GM12878 (cell line): ENCODE data around the gene IGF2R. TPM values are rescaled to one million over a fixed set of nuclear protein-coding genes. Genes with fewer than 3 reads are reported as not detected.

ENCODE experiments used
- ATAC-seq: fragments of 200-7000 bp; cut with Tn5 transposase; 3 replicates; pipeline ENCODE4 v1.9.1; 2020; ENCODE audit warnings: mild to moderate bottlenecking, moderate library complexity
- BruUV-seq: library from RNA; stranded (reverse); fragments of 400-500 nt; replicated peaks from 2 replicates; lab custom pipeline; 2021; lab: Mats Ljungman, UMichigan
- CTCF ChIA-PET: fragments of 300-600 bp; sonication (Branson Sonifier 250); formaldehyde crosslinking; extraction: SDS; loops from one replicate; lab custom pipeline; 2021; ENCODE audit warnings: inconsistent platforms; lab: Yijun Ruan, JAX
- POLR2A ChIA-PET: fragments of 350-600 bp; formaldehyde crosslinking; extraction: SDS; loops from one replicate; lab custom pipeline; 2021; ENCODE audit warnings: inconsistent platforms; lab: Charles Lee
- RAD21 ChIA-PET: fragments of 300-600 bp; sonication (Branson Sonifier 250); formaldehyde crosslinking; loops from one replicate; lab custom pipeline; 2023; ENCODE audit warnings: antibody characterized with exemption; ENCODE audit not compliant: unreplicated experiment; lab: Charles Lee
- SMC1A ChIA-PET: fragments of 300-600 bp; sonication (Branson Sonifier 250); formaldehyde crosslinking; loops from one replicate; lab custom pipeline; 2023; ENCODE audit not compliant: unreplicated experiment, uncharacterized antibody; lab: Charles Lee
- DNase-seq: peaks from one replicate; pipeline ENCODE4 v3.0.0-alpha.2; 2011; ENCODE audit warnings: low read depth, low spot score
- FAIRE-seq: peaks from 3 replicates; lab custom pipeline; 2011; peaks lifted over from hg19 to GRCh38; lab: Jason Lieb, UNC
- H2AFZ ChIP-seq: 2 replicates; pipeline ENCODE4 v1.6.0; 2011; ENCODE audit warnings: low read depth, low read length, control low read depth; ENCODE audit not compliant: control insufficient read depth
- H3K27ac ChIP-seq: 2 replicates; pipeline ENCODE4 v1.5.1; 2011; ENCODE audit warnings: control low read depth; ENCODE audit not compliant: control insufficient read depth, insufficient read depth
- H3K27me3 ChIP-seq, 2 experiments: replicated peaks in 1 of 2; 2 replicates each; pipeline versions ENCODE4 v1.6.0 to v1.6.1; 2011; ENCODE audit warnings: low read length in 1 of 2; ENCODE audit not compliant: control insufficient read depth in 2 of 2, insufficient read depth in 2 of 2
- H3K36me3 ChIP-seq, 2 experiments: 2 replicates each; pipeline ENCODE4 v1.5.1; 2011; ENCODE audit warnings: low read length in 1 of 2; ENCODE audit not compliant: control insufficient read depth in 2 of 2, insufficient read depth in 2 of 2
- H3K4me1 ChIP-seq: 2 replicates; pipeline ENCODE4 v1.6.1; 2011; ENCODE audit warnings: mild to moderate bottlenecking, low read length, moderate library complexity, mixed read lengths; ENCODE audit not compliant: control insufficient read depth, insufficient read depth
- H3K4me2 ChIP-seq: 2 replicates; pipeline ENCODE4 v1.6.0; 2011; ENCODE audit warnings: control low read depth; ENCODE audit not compliant: control insufficient read depth, insufficient read depth
- H3K4me3 ChIP-seq: fragments of 200-600 bp; sonication (generic); 2 replicates; pipeline ENCODE4 v1.5.1; 2016
- H3K79me2 ChIP-seq: 2 replicates; pipeline ENCODE4 v1.6.0; 2011; ENCODE audit warnings: low read length; ENCODE audit not compliant: control insufficient read depth, insufficient read depth
- H3K9ac ChIP-seq: 2 replicates; pipeline ENCODE4 v1.8.0; 2011; ENCODE audit warnings: low read length, control low read depth, mixed read lengths; ENCODE audit not compliant: control insufficient read depth, insufficient read depth
- H3K9me3 ChIP-seq: replicated peaks from 3 replicates; pipeline ENCODE4 v1.5.1; 2011; ENCODE audit warnings: mild to moderate bottlenecking, low read length; ENCODE audit not compliant: control insufficient read depth, insufficient read depth
- H4K20me1 ChIP-seq: 2 replicates; pipeline ENCODE4 v1.6.0; 2011; ENCODE audit not compliant: control insufficient read depth, insufficient read depth
- BRCA1 ChIP-seq: IDR thresholded peaks from 2 replicates; pipeline ENCODE4 v1.6.1; 2011; ENCODE audit warnings: low read depth, low read length, improper control_type of control experiment
- CHD1 ChIP-seq: IDR thresholded peaks from 2 replicates; pipeline ENCODE4 v1.6.1; 2012; ENCODE audit warnings: low read depth, low read length, improper control_type of control experiment
- CREB1 ChIP-seq: IDR thresholded peaks from 2 replicates; pipeline ENCODE4 v1.6.1; 2012; ENCODE audit warnings: low read depth, mild to moderate bottlenecking, inconsistent platforms
- CREM ChIP-seq: IDR thresholded peaks from 2 replicates; pipeline ENCODE4 v1.6.1; 2014; ENCODE audit warnings: antibody characterized with exemption, low read depth
- FOXK2 ChIP-seq: fragments of 450-650 bp; IDR thresholded peaks from 2 replicates; pipeline ENCODE4 v1.6.1; 2017; ENCODE audit warnings: mild to moderate bottlenecking, moderate library complexity
- HDGF ChIP-seq: fragments of 450-650 bp; IDR thresholded peaks from 2 replicates; pipeline ENCODE4 v1.6.1; 2016; ENCODE audit warnings: antibody characterized with exemption
- PAX5 ChIP-seq: IDR thresholded peaks from 2 replicates; pipeline ENCODE4 v1.6.1; 2011; ENCODE audit warnings: low read depth, low read length, borderline replicate concordance
- TCF12 ChIP-seq: IDR thresholded peaks from 2 replicates; pipeline ENCODE4 v1.6.1; 2011; ENCODE audit warnings: low read depth, mild to moderate bottlenecking, low read length
- YY1 ChIP-seq: IDR thresholded peaks from 2 replicates; pipeline ENCODE4 v1.6.1; 2011; ENCODE audit warnings: low read depth, mild to moderate bottlenecking, low read length
- ZBED1 ChIP-seq: IDR thresholded peaks from 2 replicates; pipeline ENCODE4 v1.6.1; 2016; ENCODE audit warnings: borderline replicate concordance
- ZBTB4 ChIP-seq: fragments of 450-650 bp; formaldehyde crosslinking; IDR thresholded peaks from 2 replicates; pipeline ENCODE4 v1.4.0; 2022; ENCODE audit warnings: mild to moderate bottlenecking, moderate library complexity
- ZNF217 ChIP-seq: fragments of 450-650 bp; IDR thresholded peaks from 2 replicates; pipeline ENCODE4 v1.6.1; 2017; ENCODE audit warnings: antibody characterized with exemption, mild to moderate bottlenecking
- WGBS: methylation state at CpG from one replicate; pipeline ENCODE4 v1.1.6; 2016; ENCODE audit warnings: low lambda C conversion rate; ENCODE audit not compliant: insufficient replicate concordance, insufficient coverage; ENCODE audit errors: missing lambda C conversion rate; 5-methylcytosine and 5-hydroxymethylcytosine counted together
- in situ Hi-C: fragments of 300-500 bp; cut with MboI; formaldehyde crosslinking; loops from 9 replicates; pipeline ENCODE4 v1.14.3; 2018; ENCODE audit warnings: mixed read lengths
- intact Hi-C: fragments of 100-400 bp; cut with micrococcal nuclease; formaldehyde crosslinking; loops from one replicate; pipeline ENCODE4 v1.14.2; 2022; ENCODE audit not compliant: unreplicated experiment
- polyA plus RNA-seq, 11 experiments: library from polyadenylated mRNA; depleted of rRNA in 4 of 11; unstranded in 6 of 11; stranded (reverse) in 5 of 11; fragments of >200 nt; fragmentation: Nextera tagmentation in 4 of 11; fragmentation: Illumina TruSeq in 1 of 11; extraction: Ambion mirVana in 4 of 11; extraction: Trizol in 1 of 11; gene quantifications; 1 replicate in 1 of 11; 2 replicates in 10 of 11; pipeline versions ENCODE4 v1.2.1 to v1.2.3, GENCODE V29; 2011 to 2016; ENCODE audit warnings: inconsistent platforms in 2 of 11, missing spikeins in 2 of 11, low read depth in 1 of 11
- total RNA-seq, 4 experiments: library from RNA; depleted of rRNA in 3 of 4; stranded (reverse); fragments of >200 nt in 3 of 4; fragmentation: Illumina TruSeq in 1 of 4; extraction: Trizol in 1 of 4; gene quantifications; 2 replicates each; pipeline versions ENCODE4 v1.2.1 to v1.2.3, GENCODE V29; 2013 to 2021
- TF ChIP-seq, protein P1 (sequence below): IDR thresholded peaks from 2 replicates; pipeline ENCODE4 v1.6.1; 2011; ENCODE audit warnings: borderline replicate concordance, low read depth, mild to moderate bottlenecking, moderate library complexity, low read length; ENCODE audit not compliant: insufficient read depth, poor library complexity, severe bottlenecking

The IGF2R gene
- total and polyA plus RNA-seq, 10 of the 15 experiments (the other 5 are each of a cell fraction or from before 2014, with no cell fraction given) = 1.00 to 40.1 (median 16.8) TPM

- no TSS peak for BruUV-seq
- no peak for TF ChIP-seq CHD1
- WGBS = 44% methylated on average over 2 of the region's 2 CpGs
- Histone ChIP-seq H3K4me2 (no peak overlapping the region), H3K27me3 (no peaks in the 10 kb centered on the region), H3K9ac (no peak overlapping the region), H3K4me3 (no peak overlapping the region), H3K79me2 (no peaks in the 10 kb centered on the region), H3K9me3 (no peaks in the 10 kb centered on the region; the same call in 2 of the 3 replicates), H2AFZ (no peak overlapping the region), H3K4me1 (no peaks in the 10 kb centered on the region), H3K36me3 (no peaks in the 10 kb centered on the region), H4K20me1 (no peaks in the 10 kb centered on the region), H3K27ac (no peak overlapping the region)
- DNase-seq (no peak), ATAC-seq (no peak), FAIRE-seq (no peak)
- POLR2A ChIA-PET = no interaction called here
- in situ Hi-C loops (no loop called here), intact Hi-C loops (no loop called here)
- CTCF ChIA-PET = interaction anchor here (1.8 kb wide), 1 partner anchor 10 kb away, joined by 3 read pairs; no protein-coding TSS in a partner anchor
- RAD21 ChIA-PET = no interaction called here
- SMC1A ChIA-PET = interaction anchor here (1.3 to 1.5 kb wide), 2 partner anchors 14 to 36 kb away, joined by 3 to 4 read pairs; no protein-coding TSS in a partner anchor
These were observed 22.0 kb upstream of the IGF2R start for GRCh38 chr6:159946912-159947311.

DNA sequence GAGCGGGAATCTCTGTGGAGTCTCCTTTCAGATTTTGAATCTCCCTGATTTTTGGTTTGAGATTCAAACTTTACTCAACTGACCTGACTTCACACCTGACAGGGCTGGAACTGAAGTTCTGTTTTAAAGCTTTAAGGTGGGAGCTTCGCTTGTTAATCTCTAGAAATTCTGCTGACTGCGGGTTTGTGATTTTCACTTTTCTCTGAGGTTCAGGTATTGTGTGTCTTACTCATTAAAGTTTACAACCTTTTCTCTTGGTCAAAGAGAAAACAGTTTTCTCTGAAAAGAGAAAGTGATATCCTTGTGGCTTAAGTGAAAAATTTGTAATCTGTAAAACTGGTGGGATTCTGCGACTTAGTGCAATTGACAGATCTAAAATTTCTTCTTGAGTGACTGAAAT lies 20.7 kb upstream of the IGF2R start:
- intact Hi-C loops (no loop called here), in situ Hi-C loops (no loop called here)
- Histone ChIP-seq H3K4me3 (no peak overlapping the region), H3K4me1 (no peaks in the 10 kb centered on the region), H3K27ac (no peak overlapping the region), H2AFZ (no peak overlapping the region), H3K79me2 (no peaks in the 10 kb centered on the region), H3K9me3 (no peaks in the 10 kb centered on the region; the same call in 2 of the 3 replicates), H3K36me3 (no peaks in the 10 kb centered on the region), H3K27me3 (no peaks in the 10 kb centered on the region), H3K9ac (no peak overlapping the region), H3K4me2 (no peak overlapping the region), H4K20me1 (no peaks in the 10 kb centered on the region)
- FAIRE-seq = no peak
- SMC1A ChIA-PET = interaction anchor here (0.6 to 1.3 kb wide), 5 partner anchors 20 to 96 kb away, joined by 3 read pairs; no protein-coding TSS in a partner anchor
- no peak for ATAC-seq
- 62% methylated on average over 4 of the region's 4 CpGs for WGBS
- BruUV-seq = no TSS peak
- no peak for DNase-seq
- RAD21 ChIA-PET = interaction anchor here (1.0 kb wide), 1 partner anchor 128 kb away, joined by 3 read pairs; no protein-coding TSS in a partner anchor
- CTCF ChIA-PET = interaction anchor here (0.9 to 1.5 kb wide), 2 partner anchors 19 to 96 kb away, joined by 4 read pairs; no protein-coding TSS in a partner anchor
- POLR2A ChIA-PET = interaction anchor here (0.5 kb wide), 1 partner anchor 214 kb away, joined by 3 read pairs; no protein-coding TSS in a partner anchor
- TF ChIP-seq ZNF217 (no peak), YY1 (no peak), ZBED1 (no peak), CREB1 (no peak), CREM (no peak), FOXK2 (no peak), ZBTB4 (no peak), HDGF (no peak), BRCA1 (no peak), TCF12 (no peak), PAX5 (no peak)
- TF ChIP-seq, protein P1, sequence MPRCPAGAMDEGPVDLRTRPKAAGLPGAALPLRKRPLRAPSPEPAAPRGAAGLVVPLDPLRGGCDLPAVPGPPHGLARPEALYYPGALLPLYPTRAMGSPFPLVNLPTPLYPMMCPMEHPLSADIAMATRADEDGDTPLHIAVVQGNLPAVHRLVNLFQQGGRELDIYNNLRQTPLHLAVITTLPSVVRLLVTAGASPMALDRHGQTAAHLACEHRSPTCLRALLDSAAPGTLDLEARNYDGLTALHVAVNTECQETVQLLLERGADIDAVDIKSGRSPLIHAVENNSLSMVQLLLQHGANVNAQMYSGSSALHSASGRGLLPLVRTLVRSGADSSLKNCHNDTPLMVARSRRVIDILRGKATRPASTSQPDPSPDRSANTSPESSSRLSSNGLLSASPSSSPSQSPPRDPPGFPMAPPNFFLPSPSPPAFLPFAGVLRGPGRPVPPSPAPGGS = no peak
